Tibial nerve (tissue), 4 donors: Measurements from ENCODE around the gene PIK3R1. TPM values are rescaled to one million over a fixed set of nuclear protein-coding genes. Genes with fewer than 3 reads are reported as not detected.

Source experiments
- DNase-seq, 2 donors: peaks; one replicate each; pipeline ENCODE4 v3.0.0-alpha.2; 2019; ENCODE audit warnings: low spot score in 2 of 2
- H3K27ac ChIP-seq, 4 donors: fragments of 200-600 bp; sonication (generic) in 3 of 4; one replicate each; pipeline ENCODE4 v1.5.1; 2017 to 2019; ENCODE audit warnings: mild to moderate bottlenecking in 1 of 4
- H3K27me3 ChIP-seq, 2 donors: fragments of 200-600 bp; sonication (generic) in 1 of 2; one replicate each; pipeline versions ENCODE4 v1.5.1 to v1.6.0; 2017 to 2019
- H3K36me3 ChIP-seq, 3 donors: fragments of 200-600 bp; sonication (generic); one replicate each; pipeline ENCODE4 v1.5.1; 2018 to 2019
- H3K4me1 ChIP-seq, 4 donors: fragments of 200-600 bp; sonication (generic) in 3 of 4; one replicate each; pipeline ENCODE4 v1.5.1; 2017 to 2019
- H3K4me3 ChIP-seq, 4 donors: fragments of 200-600 bp; sonication (generic) in 3 of 4; one replicate each; pipeline ENCODE4 v1.5.1; 2017 to 2019; ENCODE audit warnings: mild to moderate bottlenecking in 1 of 4, moderate library complexity in 1 of 4
- H3K9me3 ChIP-seq, 4 donors: fragments of 200-600 bp; sonication (generic) in 3 of 4; one replicate each; pipeline ENCODE4 v1.5.1; 2017 to 2019
- EP300 ChIP-seq, 2 donors: sonication (generic); formaldehyde crosslinking; IDR thresholded peaks; one replicate each; pipeline ENCODE4 v1.6.1; 2017; ENCODE audit warnings: antibody characterized with exemption in 2 of 2, mild to moderate bottlenecking in 1 of 2
- POLR2A ChIP-seq, 2 donors: fragments of 450-650 bp; IDR thresholded peaks; one replicate each; pipeline ENCODE4 v1.6.1; 2017; ENCODE audit warnings: antibody characterized with exemption in 2 of 2, mild to moderate bottlenecking in 2 of 2, moderate library complexity in 2 of 2
- WGBS, 2 donors: methylation state at CpG; one replicate each; pipeline ENCODE4 v1.1.5; 2018; 5-methylcytosine and 5-hydroxymethylcytosine counted together
- total RNA-seq, 4 donors: library from RNA; depleted of rRNA; stranded (reverse); fragments of >200 nt; gene quantifications; one replicate each; pipeline ENCODE4 v1.1.0, GENCODE V29; 2016
- TF ChIP-seq, protein P1 (sequence below), 5 experiments: fragments of 200-600 bp in 3 of 5; fragments of 450-650 bp in 2 of 5; sonication (generic) in 3 of 5; IDR thresholded peaks; one replicate each; pipeline ENCODE4 v1.5.1; 2016 to 2019; ENCODE audit warnings: antibody characterized with exemption in 5 of 5, mild to moderate bottlenecking in 3 of 5, moderate library complexity in 2 of 5

Gene PIK3R1
- total RNA-seq, 4 donors from 2014 or later = 166 to 621 (median 433) TPM

DNA sequence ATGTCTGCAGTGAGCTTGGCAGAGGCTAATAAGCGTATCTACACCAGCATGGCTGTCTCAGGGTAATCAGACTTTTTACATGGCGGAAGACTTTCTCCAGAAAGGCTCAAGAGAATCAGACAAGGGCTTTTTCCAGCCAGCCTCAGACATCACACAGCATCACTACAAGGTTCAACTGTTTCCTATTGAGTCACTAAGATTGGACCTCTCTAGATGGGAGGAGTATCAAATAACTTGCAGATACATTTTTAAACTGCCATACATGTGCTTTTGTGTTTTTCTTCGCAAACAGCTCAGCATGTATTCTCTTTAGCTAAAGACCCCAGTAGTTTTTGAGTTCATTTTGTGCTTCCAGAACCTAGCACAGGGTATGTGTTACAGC is 22.9 kb upstream of the PIK3R1 start:
- H3K36me3 ChIP-seq = no peaks in the 10 kb centered on the region
- H3K4me3 ChIP-seq = no peak overlapping the region
- H3K27me3 ChIP-seq = no peaks in the 10 kb centered on the region
- H3K27ac ChIP-seq = peak overlapping the region in 1 of 4 donors; percentile 23
- H3K4me1 ChIP-seq = peaks cover 0 to 18% (median 2%) of the 10 kb centered on the region in 4 donors
- H3K9me3 ChIP-seq = no peaks in the 10 kb centered on the region
- WGBS, 2 donors = 98 to 99% methylated on average over 3 of the region's 3 CpGs
- TF ChIP-seq POLR2A (IDR thresholded peaks at IDR 0.05) (no peak), EP300 (IDR thresholded peaks at IDR 0.05) (no peak)
- TF ChIP-seq, protein P1, sequence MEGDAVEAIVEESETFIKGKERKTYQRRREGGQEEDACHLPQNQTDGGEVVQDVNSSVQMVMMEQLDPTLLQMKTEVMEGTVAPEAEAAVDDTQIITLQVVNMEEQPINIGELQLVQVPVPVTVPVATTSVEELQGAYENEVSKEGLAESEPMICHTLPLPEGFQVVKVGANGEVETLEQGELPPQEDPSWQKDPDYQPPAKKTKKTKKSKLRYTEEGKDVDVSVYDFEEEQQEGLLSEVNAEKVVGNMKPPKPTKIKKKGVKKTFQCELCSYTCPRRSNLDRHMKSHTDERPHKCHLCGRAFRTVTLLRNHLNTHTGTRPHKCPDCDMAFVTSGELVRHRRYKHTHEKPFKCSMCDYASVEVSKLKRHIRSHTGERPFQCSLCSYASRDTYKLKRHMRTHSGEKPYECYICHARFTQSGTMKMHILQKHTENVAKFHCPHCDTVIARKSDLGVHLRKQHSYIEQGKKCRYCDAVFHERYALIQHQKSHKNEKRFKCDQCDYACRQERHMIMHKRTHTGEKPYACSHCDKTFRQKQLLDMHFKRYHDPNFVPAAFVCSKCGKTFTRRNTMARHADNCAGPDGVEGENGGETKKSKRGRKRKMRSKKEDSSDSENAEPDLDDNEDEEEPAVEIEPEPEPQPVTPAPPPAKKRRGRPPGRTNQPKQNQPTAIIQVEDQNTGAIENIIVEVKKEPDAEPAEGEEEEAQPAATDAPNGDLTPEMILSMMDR (IDR thresholded peaks at IDR 0.05) = no peak
- no peak for DNase-seq

DNA sequence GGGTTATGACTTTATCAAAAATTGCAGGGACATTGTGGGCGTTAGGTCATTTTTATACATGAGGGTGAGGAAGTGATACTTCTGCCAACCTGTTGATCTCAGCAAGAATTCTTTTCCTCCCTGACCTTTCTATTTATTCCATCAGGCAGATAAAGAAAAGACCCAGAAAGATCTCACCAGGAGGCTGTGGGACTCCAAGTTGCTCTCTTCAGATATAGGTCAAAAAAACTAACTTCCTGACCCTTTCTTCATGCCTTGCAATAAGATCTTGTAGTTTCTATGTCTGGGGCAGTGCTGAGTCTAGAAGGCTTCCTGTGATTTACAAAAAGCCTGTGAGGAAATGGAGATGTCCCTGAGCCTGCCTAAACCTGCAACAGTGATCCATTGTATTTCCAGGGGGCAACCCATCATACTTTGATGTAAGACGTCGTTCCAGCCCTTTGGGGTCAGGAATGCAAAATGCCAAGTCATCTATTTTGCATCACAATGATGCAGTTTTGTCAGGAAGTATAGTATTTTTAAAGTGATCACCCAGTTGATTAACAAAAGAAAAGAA is 22.0 kb upstream of the PIK3R1 start:
- peak overlapping the region in 1 of 4 donors; percentile 23 for H3K27ac ChIP-seq
- no peaks in the 10 kb centered on the region for H3K9me3 ChIP-seq
- H3K4me1 ChIP-seq = peaks cover 0 to 18% (median 2%) of the 10 kb centered on the region in 4 donors
- DNase-seq = no peak
- H3K36me3 ChIP-seq = no peaks in the 10 kb centered on the region
- H3K27me3 ChIP-seq = no peaks in the 10 kb centered on the region
- no peak for TF ChIP-seq POLR2A (IDR thresholded peaks at IDR 0.05)
- TF ChIP-seq, protein P1 (IDR thresholded peaks at IDR 0.05) = no peak
- no peak for TF ChIP-seq EP300 (IDR thresholded peaks at IDR 0.05)
- 28 to 29% methylated on average over 3 of the region's 3 CpGs for WGBS, 2 donors
- H3K4me3 ChIP-seq = no peak overlapping the region

DNA sequence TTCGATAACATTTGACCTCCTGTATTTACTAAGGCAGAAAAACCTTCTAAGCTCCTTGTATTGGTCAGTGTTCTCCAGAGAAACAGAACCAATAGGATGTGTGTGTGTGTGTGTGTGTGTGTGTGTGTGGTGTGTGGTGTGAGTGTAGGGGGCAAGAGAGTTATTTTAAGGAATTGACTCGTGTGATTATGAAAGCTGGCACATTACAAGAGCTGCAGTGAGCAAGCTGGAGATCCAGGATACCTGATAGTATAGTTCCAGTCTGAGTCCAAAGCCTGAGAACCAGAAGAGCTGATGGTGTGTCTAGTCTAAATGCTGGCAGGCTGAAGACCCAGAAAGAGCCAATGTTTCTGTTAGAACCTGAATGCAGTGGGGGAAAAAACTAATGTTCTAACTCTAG is 21.2 kb upstream of the PIK3R1 start:
- DNase-seq = no peak
- Histone ChIP-seq H3K27me3 (no peaks in the 10 kb centered on the region), H3K4me1 (peaks cover 0 to 13% (median 2%) of the 10 kb centered on the region in 4 donors), H3K4me3 (no peak overlapping the region), H3K27ac (no peak overlapping the region), H3K36me3 (no peaks in the 10 kb centered on the region), H3K9me3 (no peaks in the 10 kb centered on the region)
- 60 to 62% methylated on average over 2 of the region's 2 CpGs for WGBS, 2 donors
- TF ChIP-seq, protein P1 (IDR thresholded peaks at IDR 0.05) = no peak
- no peak for TF ChIP-seq POLR2A (IDR thresholded peaks at IDR 0.05)
- no peak for TF ChIP-seq EP300 (IDR thresholded peaks at IDR 0.05)

DNA sequence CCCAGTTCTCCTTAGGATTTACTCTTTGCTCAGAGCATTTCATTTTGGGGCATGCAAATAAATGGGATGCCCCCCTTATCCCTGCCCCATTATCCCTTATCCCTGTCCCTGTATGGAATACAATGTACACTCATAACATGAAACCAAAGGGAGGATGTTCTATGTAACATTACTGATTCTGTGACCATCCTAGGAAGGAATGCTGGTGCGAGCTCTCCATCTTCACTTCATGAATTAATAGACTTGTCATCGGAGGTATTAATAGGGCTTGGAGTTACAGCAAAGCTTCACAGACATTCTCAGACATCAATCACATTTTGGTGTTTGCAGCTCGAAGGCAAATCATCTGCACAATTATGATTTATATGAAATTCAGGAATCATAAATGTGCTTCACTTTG is 20.4 kb upstream of the PIK3R1 start:
- no peak for DNase-seq
- WGBS, 2 donors = 92% methylated on average over 3 of the region's 3 CpGs

DNA sequence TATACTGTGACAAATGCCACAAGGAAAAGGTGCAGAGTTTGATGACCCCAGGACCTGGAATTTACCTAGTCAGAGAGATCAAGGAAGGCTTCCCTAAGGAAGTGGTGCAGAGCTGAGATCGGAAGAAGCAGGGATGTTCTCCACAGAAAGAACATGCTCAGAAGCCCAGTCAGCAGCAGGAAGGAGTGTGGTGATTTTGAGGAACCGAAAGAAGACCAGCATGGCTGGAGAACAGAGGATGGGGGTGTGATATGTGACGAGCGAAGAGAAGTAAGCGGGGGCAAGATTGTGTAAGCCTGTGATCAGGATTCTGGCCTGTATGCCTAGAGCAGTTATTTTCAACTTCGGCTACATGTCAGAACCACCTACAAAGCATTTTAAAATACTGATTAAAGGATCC is 18.7 kb upstream of the PIK3R1 start:
- TF ChIP-seq, protein P1 (IDR thresholded peaks at IDR 0.05) = no peak
- TF ChIP-seq POLR2A (IDR thresholded peaks at IDR 0.05) (no peak), EP300 (IDR thresholded peaks at IDR 0.05) (peak; percentile 36 to 81)
- Histone ChIP-seq H3K27ac (peak overlapping the region in 2 of 4 donors; percentile 7 to 21), H3K4me3 (no peak overlapping the region), H3K4me1 (peaks cover 0 to 13% (median 2%) of the 10 kb centered on the region in 4 donors), H3K9me3 (no peaks in the 10 kb centered on the region), H3K27me3 (no peaks in the 10 kb centered on the region), H3K36me3 (no peaks in the 10 kb centered on the region)
- DNase-seq = peak in 1 of 2 donors; percentile 38
- 81 to 86% methylated on average over 6 of the region's 6 CpGs for WGBS, 2 donors

More for the DNA sequence above, 20.4 kb upstream of the PIK3R1 start:
- no peak overlapping the region for H3K27ac ChIP-seq
- TF ChIP-seq, protein P1 (IDR thresholded peaks at IDR 0.05) = no peak
- no peak for TF ChIP-seq EP300 (IDR thresholded peaks at IDR 0.05)
- no peak for TF ChIP-seq POLR2A (IDR thresholded peaks at IDR 0.05)
- no peaks in the 10 kb centered on the region for H3K36me3 ChIP-seq
- no peak overlapping the region for H3K4me3 ChIP-seq
- no peaks in the 10 kb centered on the region for H3K9me3 ChIP-seq
- H3K4me1 ChIP-seq = peaks cover 0 to 13% (median 2%) of the 10 kb centered on the region in 4 donors
- H3K27me3 ChIP-seq = no peaks in the 10 kb centered on the region
